ENCODE data around the gene HSPG2. TPM values are rescaled to one million over a fixed set of nuclear protein-coding genes. Genes with fewer than 3 reads are reported as not detected.

The HSPG2 gene
- total RNA-seq, 2 donors from 2014 or later: 684 to 846 TPM

- no peak overlapping the region for H3K4me3 ChIP-seq
- ATAC-seq (ENCODE audit: insufficient number of reproducible peaks, low FRiP score, low read depth) (no peak), DNase-seq (ENCODE audit: low spot score) (no peak)
- TF ChIP-seq, protein P1, sequence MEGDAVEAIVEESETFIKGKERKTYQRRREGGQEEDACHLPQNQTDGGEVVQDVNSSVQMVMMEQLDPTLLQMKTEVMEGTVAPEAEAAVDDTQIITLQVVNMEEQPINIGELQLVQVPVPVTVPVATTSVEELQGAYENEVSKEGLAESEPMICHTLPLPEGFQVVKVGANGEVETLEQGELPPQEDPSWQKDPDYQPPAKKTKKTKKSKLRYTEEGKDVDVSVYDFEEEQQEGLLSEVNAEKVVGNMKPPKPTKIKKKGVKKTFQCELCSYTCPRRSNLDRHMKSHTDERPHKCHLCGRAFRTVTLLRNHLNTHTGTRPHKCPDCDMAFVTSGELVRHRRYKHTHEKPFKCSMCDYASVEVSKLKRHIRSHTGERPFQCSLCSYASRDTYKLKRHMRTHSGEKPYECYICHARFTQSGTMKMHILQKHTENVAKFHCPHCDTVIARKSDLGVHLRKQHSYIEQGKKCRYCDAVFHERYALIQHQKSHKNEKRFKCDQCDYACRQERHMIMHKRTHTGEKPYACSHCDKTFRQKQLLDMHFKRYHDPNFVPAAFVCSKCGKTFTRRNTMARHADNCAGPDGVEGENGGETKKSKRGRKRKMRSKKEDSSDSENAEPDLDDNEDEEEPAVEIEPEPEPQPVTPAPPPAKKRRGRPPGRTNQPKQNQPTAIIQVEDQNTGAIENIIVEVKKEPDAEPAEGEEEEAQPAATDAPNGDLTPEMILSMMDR (IDR thresholded peaks at IDR 0.05): no peak
- H3K27ac ChIP-seq: no peak overlapping the region
- no peaks in the 10 kb centered on the region for H3K9me3 ChIP-seq
- H3K4me1 ChIP-seq (ENCODE audit: control insufficient read depth in 1 of 2, low read depth in 2 of 2): no peaks in the 10 kb centered on the region
- no peaks in the 10 kb centered on the region for H3K27me3 ChIP-seq (replicated peaks; ENCODE audit: insufficient read depth)
- H3K36me3 ChIP-seq: peaks cover 89% of the 10 kb centered on the region
Measured at GRCh38 chr1:21843996-21844395, 93.1 kb downstream of the HSPG2 start.

- DNase-seq (ENCODE audit: low spot score) (no peak), ATAC-seq (ENCODE audit: insufficient number of reproducible peaks, low FRiP score, low read depth) (no peak)
- Histone ChIP-seq H3K4me1 (ENCODE audit: control insufficient read depth in 1 of 2, low read depth in 2 of 2) (no peaks in the 10 kb centered on the region), H3K9me3 (no peaks in the 10 kb centered on the region), H3K27me3 (replicated peaks; ENCODE audit: insufficient read depth) (no peaks in the 10 kb centered on the region), H3K27ac (no peak overlapping the region), H3K4me3 (no peak overlapping the region), H3K36me3 (peaks cover 89% of the 10 kb centered on the region)
- TF ChIP-seq, protein P1 (IDR thresholded peaks at IDR 0.05): no peak
Measured at GRCh38 chr1:21843208-21843607, 93.9 kb downstream of the HSPG2 start.

- no peak overlapping the region for H3K27ac ChIP-seq
- TF ChIP-seq, protein P1 (IDR thresholded peaks at IDR 0.05): no peak
- no peak for ATAC-seq (ENCODE audit: insufficient number of reproducible peaks, low FRiP score, low read depth)
- peaks cover 89% of the 10 kb centered on the region for H3K36me3 ChIP-seq
- H3K4me3 ChIP-seq: no peak overlapping the region
- no peaks in the 10 kb centered on the region for H3K27me3 ChIP-seq (replicated peaks; ENCODE audit: insufficient read depth)
- H3K4me1 ChIP-seq (ENCODE audit: control insufficient read depth in 1 of 2, low read depth in 2 of 2): no peaks in the 10 kb centered on the region
- H3K9me3 ChIP-seq: no peaks in the 10 kb centered on the region
- DNase-seq (ENCODE audit: low spot score): no peak
Measured at GRCh38 chr1:21842606-21843162, 94.4 kb downstream of the HSPG2 start.

- H3K4me3 ChIP-seq: no peak overlapping the region
- DNase-seq (ENCODE audit: low spot score) (no peak), ATAC-seq (ENCODE audit: insufficient number of reproducible peaks, low FRiP score, low read depth) (no peak)
- TF ChIP-seq, protein P1 (IDR thresholded peaks at IDR 0.05): no peak
- no peaks in the 10 kb centered on the region for H3K4me1 ChIP-seq (ENCODE audit: control insufficient read depth in 1 of 2, low read depth in 2 of 2)
- no peaks in the 10 kb centered on the region for H3K9me3 ChIP-seq
- no peaks in the 10 kb centered on the region for H3K27me3 ChIP-seq (replicated peaks; ENCODE audit: insufficient read depth)
- H3K36me3 ChIP-seq: peaks cover 89% of the 10 kb centered on the region
- H3K27ac ChIP-seq: no peak overlapping the region
Measured at GRCh38 chr1:21841852-21842466, 95.2 kb downstream of the HSPG2 start.

DNA sequence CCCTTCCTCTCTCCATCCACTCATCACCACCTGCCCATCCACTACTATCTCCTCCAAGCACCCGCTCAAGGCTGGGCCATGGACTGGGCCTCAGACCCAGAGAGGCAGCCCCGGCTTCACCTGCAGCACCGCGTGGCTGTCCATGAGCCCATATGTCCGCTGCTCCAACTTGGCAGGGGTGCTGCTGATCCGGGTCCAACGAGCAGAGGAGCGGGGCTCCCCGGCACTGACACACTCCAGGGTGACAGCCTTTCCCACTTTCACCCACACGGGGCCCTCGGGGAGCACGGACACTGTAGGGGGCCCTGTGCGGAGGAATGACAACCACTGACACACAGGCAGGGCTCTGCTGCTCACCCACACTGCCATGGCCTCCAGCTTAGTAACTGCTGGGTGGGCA, 96.1 kb downstream of the HSPG2 start:
- ATAC-seq (ENCODE audit: insufficient number of reproducible peaks, low FRiP score, low read depth): no peak
- Histone ChIP-seq H3K4me1 (ENCODE audit: control insufficient read depth in 1 of 2, low read depth in 2 of 2) (no peaks in the 10 kb centered on the region), H3K27ac (no peak overlapping the region)

More for the DNA sequence above, 96.1 kb downstream of the HSPG2 start:
- TF ChIP-seq, protein P1 (IDR thresholded peaks at IDR 0.05): no peak
- no peak for DNase-seq (ENCODE audit: low spot score)
- H3K4me3 ChIP-seq: no peak overlapping the region
- peaks cover 89% of the 10 kb centered on the region for H3K36me3 ChIP-seq
- H3K9me3 ChIP-seq: no peaks in the 10 kb centered on the region
- H3K27me3 ChIP-seq (replicated peaks; ENCODE audit: insufficient read depth): no peaks in the 10 kb centered on the region

Data from thoracic aorta (tissue), 2 donors.